Measurements from ENCODE around the gene CCNB1.
"Not testable (repeated sequence)": the region's sequence is repeated elsewhere in the genome, so short reads cannot be mapped to it uniquely, and the experiment has no call there.

The CCNB1 gene

GRCh38 chr5:69166686-69167492 lies at the start of gene CCNB1:
Gene CCNB1, plus strand, starts transcription at chr5:69167150. Its CDS starts 113 bp downstream, at chr5:69167263.
- no peak for FAIRE-seq

GRCh38 chr5:69129413-69129812 lies 37.5 kb upstream of the CCNB1 start:
- FAIRE-seq, result peak; percentile 38

GRCh38 chr5:69130241-69130640 lies 36.7 kb upstream of the CCNB1 start:
- no peak for FAIRE-seq

DNA sequence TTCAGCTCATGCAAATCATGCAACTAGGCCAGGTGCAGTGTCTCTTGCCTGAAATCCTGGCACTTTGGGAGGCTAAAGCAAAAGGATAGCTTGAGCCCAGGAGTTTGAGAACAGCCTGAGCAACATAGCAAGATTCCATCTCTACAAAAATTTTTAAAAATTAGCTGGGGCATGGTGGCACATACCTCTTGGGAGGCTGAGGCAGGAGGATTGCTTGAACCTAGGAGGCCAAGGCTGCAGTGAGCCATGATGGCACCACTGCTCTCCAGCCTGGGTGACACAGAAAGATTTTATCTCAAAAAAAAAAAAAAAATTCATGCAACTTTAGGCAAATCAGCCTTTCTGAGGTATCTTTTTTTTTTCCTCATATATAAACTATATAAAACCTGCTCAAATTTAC lies 35.6 kb upstream of the CCNB1 start:
- no peak for FAIRE-seq

GRCh38 chr5:69134126-69134525 lies 32.8 kb upstream of the CCNB1 start:
- no peak for FAIRE-seq

- FAIRE-seq, result no peak
These were observed 30.7 kb upstream of the CCNB1 start for GRCh38 chr5:69136293-69136692.

- FAIRE-seq, result not testable (repeated sequence)
These were observed 29.7 kb upstream of the CCNB1 start for GRCh38 chr5:69137208-69137607.

DNA sequence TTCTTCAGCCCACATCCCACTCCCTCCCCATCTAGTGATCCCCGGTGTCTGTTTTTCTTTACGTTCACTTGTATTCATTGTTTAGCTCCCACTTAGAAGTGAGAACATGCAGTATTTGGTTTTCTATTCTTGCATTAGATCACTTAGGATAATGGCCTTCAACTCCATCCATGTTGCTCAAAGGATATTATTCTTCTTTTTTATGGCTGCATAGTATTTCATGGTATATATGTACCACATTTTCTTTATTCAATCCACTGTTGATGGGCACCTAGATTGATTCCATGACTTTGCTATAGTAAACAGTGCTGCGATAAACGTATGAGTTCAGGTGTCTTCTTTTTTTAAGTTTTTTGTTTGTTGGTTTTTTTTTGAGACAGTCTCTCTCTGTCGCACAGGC lies 29.1 kb upstream of the CCNB1 start:
- FAIRE-seq, result no peak

- no peak for FAIRE-seq
These were observed 28.2 kb upstream of the CCNB1 start for GRCh38 chr5:69138766-69139165.

DNA sequence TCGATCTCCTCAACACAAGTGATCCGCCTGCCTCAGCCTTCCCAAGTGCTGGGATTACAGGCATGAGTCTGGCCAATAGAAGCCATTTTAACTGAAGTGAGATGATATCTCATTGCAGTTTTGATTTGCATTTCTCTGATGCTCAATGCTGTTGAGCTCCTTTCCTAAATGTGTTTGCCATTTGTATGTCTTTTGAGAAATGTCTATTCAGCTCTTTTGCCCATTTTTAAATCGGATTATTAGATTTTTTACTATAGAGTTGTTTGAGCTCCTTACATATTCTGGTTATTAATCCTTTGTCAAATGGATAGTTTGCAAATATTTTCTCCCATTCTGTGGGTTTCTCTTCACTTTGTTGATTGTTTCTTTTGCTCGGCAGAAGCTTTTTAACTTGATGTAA lies 26.7 kb upstream of the CCNB1 start:
- not testable (repeated sequence) for FAIRE-seq

GRCh38 chr5:69140827-69141226 lies 26.1 kb upstream of the CCNB1 start:
- FAIRE-seq, result no peak

GRCh38 chr5:69148576-69148975 lies 18.4 kb upstream of the CCNB1 start:
- not testable (repeated sequence) for FAIRE-seq

GRCh38 chr5:69148981-69149675 lies 17.8 kb upstream of the CCNB1 start:
- no peak for FAIRE-seq

DNA sequence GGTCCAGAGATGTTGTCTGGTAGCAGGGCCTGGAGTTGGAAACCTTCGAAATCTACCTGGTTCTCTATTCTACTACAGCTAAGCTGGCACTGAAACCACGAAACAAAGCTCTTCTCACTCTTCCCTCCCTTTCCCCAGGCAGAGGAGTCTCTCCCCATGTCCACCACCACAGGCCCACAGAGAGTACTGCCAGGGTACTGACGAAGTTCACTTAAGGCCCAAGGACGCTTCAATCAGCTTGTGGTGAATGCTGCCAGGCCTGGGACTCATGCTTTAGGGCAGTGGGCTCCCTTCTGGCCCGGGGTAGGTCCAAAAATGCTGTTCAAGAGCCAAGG lies 17.3 kb upstream of the CCNB1 start:
- no peak for FAIRE-seq

- FAIRE-seq, result no peak
These were observed 14.2 kb upstream of the CCNB1 start for GRCh38 chr5:69152731-69153130.

DNA sequence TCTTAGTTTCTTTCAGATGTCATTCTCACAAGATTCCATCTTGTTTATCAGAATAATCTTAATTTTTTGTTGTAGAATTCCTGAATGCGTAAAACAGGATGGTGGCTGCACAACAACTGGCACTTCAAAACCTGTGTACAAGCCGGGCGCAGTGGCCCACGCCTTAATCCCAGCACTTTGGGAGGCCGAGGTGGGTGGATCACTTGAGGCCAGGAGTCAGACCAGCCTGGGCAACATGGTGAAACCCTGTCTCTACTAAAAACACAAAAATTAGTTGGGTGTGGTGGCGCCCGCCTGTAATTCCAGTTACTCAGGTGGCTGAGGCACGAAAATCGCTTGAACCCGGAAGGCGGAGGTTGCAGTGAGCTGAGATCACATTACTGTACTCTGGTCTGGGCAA lies 10.5 kb upstream of the CCNB1 start:
- FAIRE-seq, result no peak

DNA sequence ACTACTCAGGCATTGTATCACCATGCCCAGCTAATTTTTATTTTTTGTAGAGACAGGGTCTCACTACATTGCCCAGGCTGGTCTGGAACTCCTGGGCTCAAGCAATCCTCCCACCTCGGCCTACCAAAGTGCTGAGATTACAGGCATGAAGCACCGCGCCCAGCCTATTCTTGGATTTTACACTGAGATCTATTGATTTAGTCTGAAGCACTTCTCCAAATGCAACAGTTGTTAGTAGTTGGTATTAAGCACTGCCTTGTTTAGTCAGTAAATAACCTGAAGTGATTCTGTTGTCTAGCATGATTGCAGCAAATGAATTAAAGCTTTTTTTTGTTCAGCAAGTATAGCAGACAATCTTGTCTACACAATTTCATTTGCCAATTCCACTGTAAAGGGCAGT lies 8.9 kb upstream of the CCNB1 start:
- FAIRE-seq, result no peak

DNA sequence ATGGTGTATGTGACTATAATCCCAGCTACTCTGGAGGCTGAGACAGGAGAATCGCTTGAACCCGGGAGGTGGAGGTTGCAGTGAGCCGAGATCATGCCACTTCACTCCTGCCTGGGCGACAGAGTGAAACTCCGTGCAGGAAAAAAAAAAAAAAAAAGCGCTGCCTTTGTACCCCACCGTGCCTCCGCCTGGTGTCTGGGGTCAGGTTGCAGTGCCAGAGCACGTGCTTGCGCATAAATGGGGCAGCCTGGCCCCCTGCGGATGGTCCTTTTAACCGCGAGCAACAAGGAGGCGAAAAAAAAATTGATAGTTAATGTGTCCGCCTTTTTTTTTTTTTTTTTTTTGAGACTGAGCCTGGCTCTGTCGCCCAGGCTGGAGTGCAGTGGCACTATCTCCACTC lies 6.3 kb upstream of the CCNB1 start:
- no peak for FAIRE-seq

DNA sequence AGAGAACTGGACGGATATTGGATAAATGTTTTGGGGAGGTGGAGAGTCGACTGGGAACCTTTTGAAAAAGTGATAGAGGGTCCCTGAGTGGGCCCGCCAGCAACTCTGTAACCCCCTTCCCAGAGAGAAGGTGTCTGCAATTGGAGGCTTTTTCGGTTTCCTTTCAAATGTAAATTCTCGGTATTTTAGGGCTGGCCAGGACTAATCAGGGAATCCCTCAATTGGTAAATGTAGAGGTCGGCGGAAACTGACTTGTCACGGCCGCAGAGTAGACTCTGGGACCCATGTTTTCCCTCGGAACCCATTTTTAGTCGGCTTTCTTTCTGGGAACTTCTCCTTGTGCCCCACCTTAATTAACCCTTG lies 524 bp downstream of the CCNB1 start:
- FAIRE-seq, result no peak

DNA sequence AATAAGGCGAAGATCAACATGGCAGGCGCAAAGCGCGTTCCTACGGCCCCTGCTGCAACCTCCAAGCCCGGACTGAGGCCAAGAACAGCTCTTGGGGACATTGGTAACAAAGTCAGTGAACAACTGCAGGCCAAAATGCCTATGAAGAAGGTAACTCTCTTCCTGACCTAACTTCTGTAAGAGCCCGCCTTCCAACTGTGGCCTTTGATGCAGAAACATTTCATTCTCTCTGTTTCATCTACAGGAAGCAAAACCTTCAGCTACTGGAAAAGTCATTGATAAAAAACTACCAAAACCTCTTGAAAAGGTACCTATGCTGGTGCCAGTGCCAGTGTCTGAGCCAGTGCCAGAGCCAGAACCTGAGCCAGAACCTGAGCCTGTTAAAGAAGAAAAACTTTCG lies 979 bp downstream of the CCNB1 start:
- FAIRE-seq, result no peak

DNA sequence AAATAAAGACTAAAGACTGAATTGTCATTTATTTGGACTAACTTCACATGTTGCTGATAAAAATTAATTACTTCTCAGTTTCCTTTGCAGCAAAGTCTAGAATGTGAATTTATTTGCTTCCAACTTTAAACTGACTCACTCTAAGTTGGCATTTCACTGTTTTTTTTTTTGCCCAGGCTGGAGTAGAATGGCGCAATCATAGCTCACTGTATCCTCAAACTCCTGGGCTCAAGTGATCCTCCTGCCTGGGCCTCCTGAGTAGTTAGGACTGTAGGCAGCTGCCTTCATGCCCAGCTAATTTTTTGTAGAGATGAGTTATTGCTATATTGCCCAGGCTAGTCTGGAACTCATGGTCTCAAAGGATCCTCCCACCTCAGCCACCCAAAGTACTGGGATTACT lies 3.5 kb downstream of the CCNB1 start:
- no peak for FAIRE-seq

- FAIRE-seq, result no peak
These were observed 4.0 kb downstream of the CCNB1 start for GRCh38 chr5:69170969-69171368.

DNA sequence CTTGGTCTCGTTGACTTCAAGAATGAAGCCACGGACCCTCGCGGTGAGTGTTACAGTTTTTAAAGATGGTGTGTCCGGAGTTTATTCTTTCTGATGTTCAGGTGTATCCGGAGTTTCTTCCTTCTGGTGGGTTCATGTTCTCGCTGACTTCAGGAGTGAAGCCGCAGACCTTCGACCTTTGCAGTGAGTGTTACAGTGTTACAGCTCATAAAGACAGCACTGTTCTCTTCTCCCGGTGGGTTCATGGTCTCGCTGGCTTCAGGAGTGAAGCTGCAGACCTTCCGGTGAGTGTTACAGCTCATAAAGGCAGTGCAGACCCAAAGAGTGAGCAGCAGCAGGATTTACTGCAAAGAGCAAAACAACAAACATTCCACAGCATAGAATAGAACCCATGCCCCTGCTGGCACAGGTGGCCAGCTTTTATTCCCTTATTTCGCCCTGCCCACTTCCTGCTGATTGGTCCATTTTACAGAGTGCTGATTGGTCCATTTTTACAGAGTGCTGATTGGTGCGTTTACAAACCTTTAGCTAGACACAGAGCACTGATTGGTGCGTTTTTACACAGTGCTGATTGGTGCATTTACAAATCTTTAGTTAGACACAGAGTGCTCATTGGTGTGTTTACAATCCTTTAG lies 14.8 kb downstream of the CCNB1 start:
- FAIRE-seq, result not testable (repeated sequence)

DNA sequence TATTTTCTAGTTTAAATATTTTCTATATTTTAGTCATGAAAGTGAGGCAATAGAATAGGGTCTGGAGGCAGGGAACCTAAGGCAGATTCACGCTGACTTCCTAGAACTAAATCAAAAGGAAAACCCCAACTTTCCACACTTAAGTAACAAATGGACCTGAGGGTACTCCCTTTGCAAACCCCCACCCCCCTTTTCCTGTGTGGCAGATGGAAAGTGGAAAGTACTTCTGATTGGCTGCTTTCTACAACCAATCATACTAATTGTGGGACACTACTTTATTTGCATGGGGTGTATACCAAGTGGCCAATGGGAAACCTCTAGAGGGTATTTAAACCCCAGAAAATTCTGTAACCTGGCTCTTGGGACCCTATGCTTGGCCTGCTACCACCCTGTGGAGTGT lies 17.7 kb downstream of the CCNB1 start:
- no peak for FAIRE-seq

All from islet of Langerhans (tissue), 1 donor.